GM19468 (cell line): ENCODE measurements around the gene IP6K3.

ENCODE experiments used
- ATAC-seq: cut with Tn5 transposase; IDR thresholded peaks from one replicate; pipeline ENCODE4 v1.9.1; 2021; ENCODE audit warnings: mild to moderate bottlenecking, moderate library complexity, moderate number of reproducible peaks; ENCODE audit not compliant: unreplicated experiment; ENCODE audit errors: extremely low read depth

Gene IP6K3

GRCh38 chr6:33710296-33711121, 36.2 kb downstream of the IP6K3 start:
- ATAC-seq: no peak

- ATAC-seq: no peak
Measured at GRCh38 chr6:33709605-33710295, 37.0 kb downstream of the IP6K3 start.

GRCh38 chr6:33708516-33709204, 38.0 kb downstream of the IP6K3 start:
- no peak for ATAC-seq

- ATAC-seq: no peak
Measured at GRCh38 chr6:33707771-33708170, 38.9 kb downstream of the IP6K3 start.

- ATAC-seq: no peak
Measured at GRCh38 chr6:33705955-33706725, 40.6 kb downstream of the IP6K3 start.

- ATAC-seq: no peak
Measured at GRCh38 chr6:33705268-33705885, 41.3 kb downstream of the IP6K3 start.

GRCh38 chr6:33704215-33705066, 42.3 kb downstream of the IP6K3 start:
- ATAC-seq: no peak

- ATAC-seq: no peak
Measured at GRCh38 chr6:33702345-33702977, 44.2 kb downstream of the IP6K3 start.

GRCh38 chr6:33700391-33701050, 46.2 kb downstream of the IP6K3 start:
- no peak for ATAC-seq

- no peak for ATAC-seq
Measured at GRCh38 chr6:33699739-33700138, 47.0 kb downstream of the IP6K3 start.

- no peak for ATAC-seq
Measured at GRCh38 chr6:33699131-33699530, 47.6 kb downstream of the IP6K3 start.

GRCh38 chr6:33698494-33698893, 48.2 kb downstream of the IP6K3 start:
- ATAC-seq: no peak

- no peak for ATAC-seq
Measured at GRCh38 chr6:33697845-33698244, 48.9 kb downstream of the IP6K3 start.

GRCh38 chr6:33696548-33697518, 49.9 kb downstream of the IP6K3 start:
- ATAC-seq: no peak

GRCh38 chr6:33696076-33696475, 50.6 kb downstream of the IP6K3 start:
- no peak for ATAC-seq

GRCh38 chr6:33695451-33695887, 51.2 kb downstream of the IP6K3 start:
- ATAC-seq: no peak

- ATAC-seq: no peak
Measured at GRCh38 chr6:33694977-33695376, 51.7 kb downstream of the IP6K3 start.
